ENCODE data around the gene CTAGE6.
"Not testable (repeated sequence)": the region's sequence is repeated elsewhere in the genome, so short reads cannot be mapped to it uniquely, and the experiment has no call there.

Gene CTAGE6

DNA sequence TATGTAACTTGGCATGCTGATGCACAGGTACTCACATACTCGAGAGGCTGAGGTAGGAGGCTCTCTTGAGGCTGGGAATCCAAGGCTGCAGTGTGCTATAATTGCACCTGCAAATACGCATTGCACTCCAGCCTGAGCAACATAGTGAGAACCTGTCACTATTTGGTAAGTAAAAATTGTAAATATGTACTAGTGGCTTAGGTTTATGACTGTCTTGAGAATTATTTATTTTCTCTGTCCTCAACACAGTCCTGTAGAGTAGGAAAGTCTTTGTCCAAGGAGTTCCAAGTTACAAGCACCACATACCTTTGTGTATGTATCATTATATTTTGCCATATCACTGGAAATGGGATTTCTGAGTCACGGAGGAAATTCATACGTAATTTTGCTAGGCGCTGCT is 45.1 kb downstream of the CTAGE6 start:
- H3K36me3 ChIP-seq (replicated peaks); H3K27me3 ChIP-seq (replicated peaks); DNase-seq; H3K27ac ChIP-seq; in situ Hi-C loops (cut with HindIII; ENCODE audit: low pct_ligation_motif_present, low sequenced_read_pairs); H3K4me3 ChIP-seq (ENCODE audit: low read depth, low read length): not testable (repeated sequence)

DNA sequence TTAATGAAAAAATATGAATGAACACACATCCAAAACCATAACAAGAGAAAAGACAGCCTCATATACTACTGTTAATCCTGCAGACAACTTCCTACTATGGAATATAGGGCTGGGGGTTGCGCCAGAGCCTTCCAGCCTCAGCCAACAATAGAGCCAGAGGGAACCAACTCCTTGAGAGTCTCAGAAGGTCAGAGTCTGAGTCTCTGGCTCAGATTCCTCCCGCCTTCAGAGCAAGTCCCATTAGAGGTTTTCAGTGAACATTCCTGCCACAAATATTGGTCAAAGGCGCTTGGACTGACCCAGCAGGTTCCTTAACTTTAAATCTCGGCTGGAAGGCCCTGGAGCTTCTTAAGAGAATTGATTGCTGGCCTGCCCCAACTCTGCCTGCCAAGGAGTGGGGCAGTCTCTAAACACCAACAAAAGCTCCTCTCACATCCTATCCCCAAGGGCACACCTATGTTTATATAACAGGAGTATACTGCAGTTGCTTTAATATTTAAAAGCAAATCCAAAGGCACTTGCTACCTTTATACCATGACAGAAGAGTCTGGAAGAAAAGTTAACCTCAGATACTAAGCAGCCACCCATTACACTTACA is 45.7 kb downstream of the CTAGE6 start:
- DNase-seq; in situ Hi-C loops (cut with HindIII; ENCODE audit: low pct_ligation_motif_present, low sequenced_read_pairs); H3K27ac ChIP-seq; H3K27me3 ChIP-seq (replicated peaks); H3K36me3 ChIP-seq (replicated peaks); H3K4me3 ChIP-seq (ENCODE audit: low read depth, low read length): not testable (repeated sequence)

DNA sequence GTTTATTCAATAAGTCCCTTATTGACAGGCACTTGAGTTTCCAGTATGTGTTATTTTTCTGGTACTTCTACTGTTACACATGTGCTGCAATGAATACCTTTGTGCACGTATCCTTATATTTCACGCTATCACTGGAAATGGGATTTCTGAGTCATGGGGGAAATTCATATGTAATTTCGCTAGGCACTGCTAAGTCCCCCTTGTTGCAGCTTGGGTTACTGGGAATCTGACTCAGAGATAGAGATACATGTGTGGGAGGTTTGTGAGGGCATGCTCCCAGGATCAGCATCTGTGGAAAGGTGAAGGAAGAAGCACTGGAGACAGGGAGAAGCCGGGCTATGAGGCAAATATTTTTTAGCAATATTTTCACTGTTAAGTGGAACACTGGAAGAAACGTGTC is 47.6 kb downstream of the CTAGE6 start:
- H3K4me3 ChIP-seq (ENCODE audit: low read depth, low read length); in situ Hi-C loops (cut with HindIII; ENCODE audit: low pct_ligation_motif_present, low sequenced_read_pairs); DNase-seq: not testable (repeated sequence)

More for the DNA sequence above, 47.6 kb downstream of the CTAGE6 start:
- not testable (repeated sequence) for H3K27me3 ChIP-seq (replicated peaks); H3K36me3 ChIP-seq (replicated peaks); H3K27ac ChIP-seq

Measured in brain microvascular endothelial cell (primary cell).